ENCODE measurements around the gene LTBP4.

GRCh38 chr19:40674291-40674690 is 73.1 kb downstream of the LTBP4 start:
- TF ChIP-seq PAX5 (IDR thresholded peaks at IDR 0.05; ENCODE audit: insufficient read depth, low read length, severe bottlenecking) = no peak
- no peak for TF ChIP-seq POLR2AphosphoS5 (IDR thresholded peaks at IDR 0.05; ENCODE audit: low read depth, low read length)
- TF ChIP-seq POLR2A (IDR thresholded peaks at IDR 0.05; ENCODE audit: low read depth, low read length) = no peak
